Measurements from ENCODE around the gene OR9A2. TPM values are rescaled to one million over a fixed set of nuclear protein-coding genes. Genes with fewer than 3 reads are reported as not detected.

OR9A2 gene, protein sequence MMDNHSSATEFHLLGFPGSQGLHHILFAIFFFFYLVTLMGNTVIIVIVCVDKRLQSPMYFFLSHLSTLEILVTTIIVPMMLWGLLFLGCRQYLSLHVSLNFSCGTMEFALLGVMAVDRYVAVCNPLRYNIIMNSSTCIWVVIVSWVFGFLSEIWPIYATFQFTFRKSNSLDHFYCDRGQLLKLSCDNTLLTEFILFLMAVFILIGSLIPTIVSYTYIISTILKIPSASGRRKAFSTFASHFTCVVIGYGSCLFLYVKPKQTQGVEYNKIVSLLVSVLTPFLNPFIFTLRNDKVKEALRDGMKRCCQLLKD
- polyA plus RNA-seq (2011; rRNA removed) (not detected in 2 replicates), polyA minus RNA-seq (2011; rRNA and poly(A)+ RNA removed) (not detected in 2 replicates)

DNA sequence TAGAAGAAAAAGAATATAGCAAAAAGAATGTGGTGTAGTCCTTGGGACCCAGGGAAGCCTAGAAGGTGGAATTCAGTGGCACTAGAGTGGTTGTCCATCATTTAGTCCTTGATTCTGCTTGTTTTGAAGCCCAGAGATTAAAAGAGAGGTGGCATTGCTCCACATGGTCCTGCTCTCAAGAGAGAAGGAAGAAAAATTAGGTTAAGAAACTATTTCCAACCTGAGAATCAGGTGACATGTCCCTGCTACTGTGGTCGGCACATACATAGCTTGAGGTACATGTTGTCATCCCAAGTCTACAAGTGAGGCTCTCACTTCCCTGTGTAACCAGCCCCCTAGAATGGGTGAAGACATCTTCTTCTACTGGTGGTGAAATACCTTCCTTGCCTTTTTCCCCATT lies at the start of gene OR9A2:
Gene OR9A2, minus strand, starts transcription at position 101 of the 400 bp plus-strand sequence. Its CDS starts 0 bp downstream, at position 101.
- no peak within 1 kb of the TSS for H3K4me3 ChIP-seq (ENCODE audit: low read depth, low read length)
- CTCF ChIA-PET, result no interaction called here
- H3K9me3 ChIP-seq (ENCODE audit: control insufficient read depth, insufficient read depth, low read length), result no peaks in the 10 kb centered on the region; the same call in none of the 2 replicates
- H3K27ac ChIP-seq (ENCODE audit: low read depth, low read length), result no peak within 1 kb of the TSS
- TF ChIP-seq, protein P1, sequence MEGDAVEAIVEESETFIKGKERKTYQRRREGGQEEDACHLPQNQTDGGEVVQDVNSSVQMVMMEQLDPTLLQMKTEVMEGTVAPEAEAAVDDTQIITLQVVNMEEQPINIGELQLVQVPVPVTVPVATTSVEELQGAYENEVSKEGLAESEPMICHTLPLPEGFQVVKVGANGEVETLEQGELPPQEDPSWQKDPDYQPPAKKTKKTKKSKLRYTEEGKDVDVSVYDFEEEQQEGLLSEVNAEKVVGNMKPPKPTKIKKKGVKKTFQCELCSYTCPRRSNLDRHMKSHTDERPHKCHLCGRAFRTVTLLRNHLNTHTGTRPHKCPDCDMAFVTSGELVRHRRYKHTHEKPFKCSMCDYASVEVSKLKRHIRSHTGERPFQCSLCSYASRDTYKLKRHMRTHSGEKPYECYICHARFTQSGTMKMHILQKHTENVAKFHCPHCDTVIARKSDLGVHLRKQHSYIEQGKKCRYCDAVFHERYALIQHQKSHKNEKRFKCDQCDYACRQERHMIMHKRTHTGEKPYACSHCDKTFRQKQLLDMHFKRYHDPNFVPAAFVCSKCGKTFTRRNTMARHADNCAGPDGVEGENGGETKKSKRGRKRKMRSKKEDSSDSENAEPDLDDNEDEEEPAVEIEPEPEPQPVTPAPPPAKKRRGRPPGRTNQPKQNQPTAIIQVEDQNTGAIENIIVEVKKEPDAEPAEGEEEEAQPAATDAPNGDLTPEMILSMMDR (IDR thresholded peaks at IDR 0.05; ENCODE audit: low read depth, low read length), result no peak
- H3K27me3 ChIP-seq (ENCODE audit: control insufficient read depth, insufficient read depth, low read length), result no peaks in the 10 kb centered on the region
- DNase-seq (ENCODE audit: low read depth, low spot score), result no peak
- POLR2A ChIA-PET, result no interaction called here

DNA sequence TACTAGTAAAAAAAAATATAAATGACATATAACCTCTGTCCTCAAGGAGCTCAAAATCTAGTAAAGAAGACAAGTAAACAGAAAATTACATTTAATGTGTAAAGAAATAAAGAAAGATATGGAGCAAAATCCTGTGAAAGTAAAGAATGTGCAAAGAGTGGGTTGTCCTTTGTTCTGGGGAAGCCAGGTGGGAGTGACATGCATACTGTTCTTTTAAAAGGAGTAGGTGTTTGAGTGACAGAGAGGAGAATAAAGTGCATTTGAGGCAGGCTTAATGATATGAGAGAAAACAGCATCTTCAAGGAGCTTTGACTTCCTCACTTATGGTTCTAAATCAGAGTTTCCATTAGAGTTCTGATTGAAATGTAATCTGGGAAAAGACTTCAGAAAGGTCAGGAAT lies 47.2 kb upstream of the OR9A2 start:
- ChIA-PET CTCF (no interaction called here), POLR2A (no interaction called here)
- H3K9me3 ChIP-seq (ENCODE audit: control insufficient read depth, insufficient read depth, low read length), result peaks cover 22% of the 10 kb centered on the region
- TF ChIP-seq, protein P1 (IDR thresholded peaks at IDR 0.05; ENCODE audit: low read depth, low read length), result no peak
- no peak overlapping the region for H3K4me3 ChIP-seq (ENCODE audit: low read depth, low read length)
- DNase-seq (ENCODE audit: low read depth, low spot score), result no peak
- no peaks in the 10 kb centered on the region for H3K27me3 ChIP-seq (ENCODE audit: control insufficient read depth, insufficient read depth, low read length)
- H3K27ac ChIP-seq (ENCODE audit: low read depth, low read length), result no peak overlapping the region

DNA sequence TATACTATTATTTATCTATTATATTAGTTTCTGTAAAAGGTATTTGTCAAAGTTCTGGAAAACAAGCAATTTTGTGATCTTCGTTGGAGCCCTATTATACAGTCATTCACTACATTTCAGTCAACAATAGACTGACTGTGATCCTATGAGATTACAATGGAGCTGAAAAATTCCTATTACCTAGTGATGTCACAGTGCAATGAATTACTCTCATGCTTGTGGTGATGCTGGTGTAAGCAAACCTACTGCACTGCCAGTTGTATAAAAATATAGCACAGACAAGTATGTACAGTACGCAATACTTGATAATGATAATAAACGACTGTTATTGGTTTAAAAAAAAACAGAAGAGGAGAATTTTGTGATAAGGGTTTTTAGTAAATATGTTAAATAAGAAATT lies 46.6 kb upstream of the OR9A2 start:
- DNase-seq (ENCODE audit: low read depth, low spot score), result no peak
- ChIA-PET POLR2A (no interaction called here), CTCF (no interaction called here)
- no peaks in the 10 kb centered on the region for H3K27me3 ChIP-seq (ENCODE audit: control insufficient read depth, insufficient read depth, low read length)
- no peak overlapping the region for H3K27ac ChIP-seq (ENCODE audit: low read depth, low read length)
- peaks cover 24% of the 10 kb centered on the region for H3K9me3 ChIP-seq (ENCODE audit: control insufficient read depth, insufficient read depth, low read length)
- no peak overlapping the region for H3K4me3 ChIP-seq (ENCODE audit: low read depth, low read length)
- TF ChIP-seq, protein P1 (IDR thresholded peaks at IDR 0.05; ENCODE audit: low read depth, low read length), result no peak

- TF ChIP-seq, protein P1 (IDR thresholded peaks at IDR 0.05; ENCODE audit: low read depth, low read length), result no peak
- CTCF ChIA-PET, result interaction anchor here (0.7 kb wide), 1 partner anchor 592 kb away, joined by 4 read pairs; no protein-coding TSS in a partner anchor
- no peak overlapping the region for H3K4me3 ChIP-seq (ENCODE audit: low read depth, low read length)
- H3K9me3 ChIP-seq (ENCODE audit: control insufficient read depth, insufficient read depth, low read length), result peaks cover 12% of the 10 kb centered on the region
- POLR2A ChIA-PET, result no interaction called here
- H3K27ac ChIP-seq (ENCODE audit: low read depth, low read length), result no peak overlapping the region
- no peak for DNase-seq (ENCODE audit: low read depth, low spot score)
- H3K27me3 ChIP-seq (ENCODE audit: control insufficient read depth, insufficient read depth, low read length), result no peaks in the 10 kb centered on the region
Observed at GRCh38 chr7:143069912-143070500, 43.1 kb upstream of the OR9A2 start.

GRCh38 chr7:143068446-143068845 lies 41.5 kb upstream of the OR9A2 start:
- H3K27me3 ChIP-seq (ENCODE audit: control insufficient read depth, insufficient read depth, low read length), result no peaks in the 10 kb centered on the region
- peaks cover 12% of the 10 kb centered on the region for H3K9me3 ChIP-seq (ENCODE audit: control insufficient read depth, insufficient read depth, low read length)
- ChIA-PET CTCF (no interaction called here), POLR2A (no interaction called here)
- no peak overlapping the region for H3K27ac ChIP-seq (ENCODE audit: low read depth, low read length)
- DNase-seq (ENCODE audit: low read depth, low spot score), result no peak
- H3K4me3 ChIP-seq (ENCODE audit: low read depth, low read length), result no peak overlapping the region
- TF ChIP-seq, protein P1 (IDR thresholded peaks at IDR 0.05; ENCODE audit: low read depth, low read length), result no peak
